Gastroesophageal sphincter (tissue), 3 donors: ENCODE results near the gene C1QTNF8.

Experiments
- POLR2A ChIP-seq, 2 donors: fragments of 450-650 bp; IDR thresholded peaks; one replicate each; pipeline ENCODE4 v1.6.1; 2017; ENCODE audit warnings: antibody characterized with exemption in 2 of 2, mild to moderate bottlenecking in 2 of 2, moderate library complexity in 1 of 2
- POLR2AphosphoS5 ChIP-seq: sonication (generic); formaldehyde crosslinking; IDR thresholded peaks from one replicate; pipeline ENCODE4 v1.6.1; 2017; ENCODE audit warnings: antibody characterized with exemption
- TF ChIP-seq, protein P1 (sequence below), 4 experiments: fragments of 200-600 bp in 2 of 4; fragments of 450-650 bp in 2 of 4; sonication (generic) in 1 of 4; IDR thresholded peaks; one replicate each; pipeline ENCODE4 v1.5.1; 2017 to 2019; ENCODE audit warnings: antibody characterized with exemption in 4 of 4, mild to moderate bottlenecking in 2 of 4, moderate library complexity in 2 of 4

- TF ChIP-seq, protein P1, sequence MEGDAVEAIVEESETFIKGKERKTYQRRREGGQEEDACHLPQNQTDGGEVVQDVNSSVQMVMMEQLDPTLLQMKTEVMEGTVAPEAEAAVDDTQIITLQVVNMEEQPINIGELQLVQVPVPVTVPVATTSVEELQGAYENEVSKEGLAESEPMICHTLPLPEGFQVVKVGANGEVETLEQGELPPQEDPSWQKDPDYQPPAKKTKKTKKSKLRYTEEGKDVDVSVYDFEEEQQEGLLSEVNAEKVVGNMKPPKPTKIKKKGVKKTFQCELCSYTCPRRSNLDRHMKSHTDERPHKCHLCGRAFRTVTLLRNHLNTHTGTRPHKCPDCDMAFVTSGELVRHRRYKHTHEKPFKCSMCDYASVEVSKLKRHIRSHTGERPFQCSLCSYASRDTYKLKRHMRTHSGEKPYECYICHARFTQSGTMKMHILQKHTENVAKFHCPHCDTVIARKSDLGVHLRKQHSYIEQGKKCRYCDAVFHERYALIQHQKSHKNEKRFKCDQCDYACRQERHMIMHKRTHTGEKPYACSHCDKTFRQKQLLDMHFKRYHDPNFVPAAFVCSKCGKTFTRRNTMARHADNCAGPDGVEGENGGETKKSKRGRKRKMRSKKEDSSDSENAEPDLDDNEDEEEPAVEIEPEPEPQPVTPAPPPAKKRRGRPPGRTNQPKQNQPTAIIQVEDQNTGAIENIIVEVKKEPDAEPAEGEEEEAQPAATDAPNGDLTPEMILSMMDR (IDR thresholded peaks at IDR 0.05) = peak in 3 of 4 experiments; percentile 90 to 98 (median 92)
- peak; percentile 28 for TF ChIP-seq POLR2AphosphoS5
- TF ChIP-seq POLR2A (IDR thresholded peaks at IDR 0.05) = no peak
Observed at GRCh38 chr16:1105888-1106620, 10.0 kb upstream of the C1QTNF8 start.
